ENCODE measurements around the gene NAV2.

NAV2 gene

DNA sequence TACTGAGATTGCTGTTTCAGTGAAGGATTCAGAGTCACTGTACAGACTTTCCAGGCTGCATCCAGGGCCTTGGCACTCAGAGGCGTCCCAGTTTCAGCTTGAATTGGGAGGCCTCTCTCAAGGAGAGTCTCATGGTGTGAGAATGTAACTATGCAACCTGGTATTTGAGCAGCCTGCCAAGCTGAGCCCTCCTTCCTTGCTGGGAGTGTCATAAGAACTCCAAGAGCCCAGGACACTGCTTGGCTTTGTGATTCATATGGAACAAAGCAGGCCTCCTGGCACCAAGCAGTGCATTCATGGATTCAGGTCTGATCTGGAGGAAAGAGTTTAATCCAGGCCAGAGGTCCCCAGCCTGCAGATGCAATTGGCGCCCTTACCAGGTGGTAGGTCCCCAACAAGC lies 276.0 kb downstream of the NAV2 start:
- TF ChIP-seq, protein P1, sequence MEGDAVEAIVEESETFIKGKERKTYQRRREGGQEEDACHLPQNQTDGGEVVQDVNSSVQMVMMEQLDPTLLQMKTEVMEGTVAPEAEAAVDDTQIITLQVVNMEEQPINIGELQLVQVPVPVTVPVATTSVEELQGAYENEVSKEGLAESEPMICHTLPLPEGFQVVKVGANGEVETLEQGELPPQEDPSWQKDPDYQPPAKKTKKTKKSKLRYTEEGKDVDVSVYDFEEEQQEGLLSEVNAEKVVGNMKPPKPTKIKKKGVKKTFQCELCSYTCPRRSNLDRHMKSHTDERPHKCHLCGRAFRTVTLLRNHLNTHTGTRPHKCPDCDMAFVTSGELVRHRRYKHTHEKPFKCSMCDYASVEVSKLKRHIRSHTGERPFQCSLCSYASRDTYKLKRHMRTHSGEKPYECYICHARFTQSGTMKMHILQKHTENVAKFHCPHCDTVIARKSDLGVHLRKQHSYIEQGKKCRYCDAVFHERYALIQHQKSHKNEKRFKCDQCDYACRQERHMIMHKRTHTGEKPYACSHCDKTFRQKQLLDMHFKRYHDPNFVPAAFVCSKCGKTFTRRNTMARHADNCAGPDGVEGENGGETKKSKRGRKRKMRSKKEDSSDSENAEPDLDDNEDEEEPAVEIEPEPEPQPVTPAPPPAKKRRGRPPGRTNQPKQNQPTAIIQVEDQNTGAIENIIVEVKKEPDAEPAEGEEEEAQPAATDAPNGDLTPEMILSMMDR (IDR thresholded peaks at IDR 0.05), result no peak
- H3K36me3 Mint-ChIP-seq (ENCODE audit: low read depth), result no peaks in the 10 kb centered on the region
- no peak overlapping the region for H3K27ac Mint-ChIP-seq
- H3K9me3 Mint-ChIP-seq, result no peaks in the 10 kb centered on the region
- peaks cover 44% of the 10 kb centered on the region for H3K4me1 Mint-ChIP-seq
- DNase-seq, result no peak
- no peak overlapping the region for H3K4me3 Mint-ChIP-seq
- peaks cover 3% of the 10 kb centered on the region for H3K27me3 Mint-ChIP-seq (ENCODE audit: low read depth, poor library complexity)

DNA sequence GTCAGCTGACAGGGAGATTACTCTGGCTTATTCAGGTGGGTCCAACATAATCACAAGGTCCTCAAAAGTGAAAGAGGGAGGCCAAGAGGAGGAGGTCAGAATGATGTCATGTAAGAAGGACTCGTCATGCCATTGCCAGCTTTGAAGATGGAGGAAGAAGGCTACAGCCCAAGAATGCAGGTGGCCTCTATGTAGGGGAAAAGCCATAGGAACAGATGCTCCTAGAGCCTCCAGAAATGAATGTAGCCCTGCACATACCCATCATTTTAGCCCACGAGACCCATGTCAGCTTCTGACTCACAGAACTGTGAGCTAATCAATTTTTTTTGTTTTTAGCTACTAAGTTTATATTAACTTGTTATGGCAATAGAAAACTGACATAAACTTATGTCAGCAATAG lies 276.6 kb downstream of the NAV2 start:
- Mint-ChIP-seq H3K4me1 (peaks cover 38% of the 10 kb centered on the region), H3K27me3 (ENCODE audit: low read depth, poor library complexity) (peaks cover 3% of the 10 kb centered on the region), H3K36me3 (ENCODE audit: low read depth) (no peaks in the 10 kb centered on the region), H3K4me3 (no peak overlapping the region), H3K9me3 (no peaks in the 10 kb centered on the region), H3K27ac (no peak overlapping the region)
- DNase-seq, result no peak
- TF ChIP-seq, protein P1 (IDR thresholded peaks at IDR 0.05), result no peak

DNA sequence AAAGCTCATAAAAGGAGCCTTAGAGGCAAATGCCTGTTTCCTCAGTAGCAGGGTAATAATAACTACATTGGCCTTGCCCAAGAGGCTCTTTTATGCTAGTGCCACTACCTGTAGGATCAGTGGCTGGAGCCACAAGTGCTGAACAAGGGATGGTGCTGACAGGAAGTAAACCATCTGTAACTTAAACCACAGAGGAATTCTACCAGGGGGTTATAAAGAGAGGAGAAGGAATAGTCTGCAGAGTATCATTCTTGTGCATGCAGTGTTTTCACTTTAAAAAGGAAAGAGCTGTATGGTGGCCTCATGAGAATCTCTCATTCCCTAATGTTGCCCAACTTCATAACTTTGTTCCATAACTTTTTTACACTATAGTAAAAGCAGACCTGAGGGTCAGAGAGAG lies 279.5 kb downstream of the NAV2 start:
- no peaks in the 10 kb centered on the region for H3K27me3 Mint-ChIP-seq (ENCODE audit: low read depth, poor library complexity)
- no peak for DNase-seq
- H3K36me3 Mint-ChIP-seq (ENCODE audit: low read depth), result no peaks in the 10 kb centered on the region
- H3K4me3 Mint-ChIP-seq, result no peak overlapping the region
- no peak overlapping the region for H3K27ac Mint-ChIP-seq
- no peaks in the 10 kb centered on the region for H3K9me3 Mint-ChIP-seq
- TF ChIP-seq, protein P1 (IDR thresholded peaks at IDR 0.05), result no peak
- H3K4me1 Mint-ChIP-seq, result peaks cover 48% of the 10 kb centered on the region

DNA sequence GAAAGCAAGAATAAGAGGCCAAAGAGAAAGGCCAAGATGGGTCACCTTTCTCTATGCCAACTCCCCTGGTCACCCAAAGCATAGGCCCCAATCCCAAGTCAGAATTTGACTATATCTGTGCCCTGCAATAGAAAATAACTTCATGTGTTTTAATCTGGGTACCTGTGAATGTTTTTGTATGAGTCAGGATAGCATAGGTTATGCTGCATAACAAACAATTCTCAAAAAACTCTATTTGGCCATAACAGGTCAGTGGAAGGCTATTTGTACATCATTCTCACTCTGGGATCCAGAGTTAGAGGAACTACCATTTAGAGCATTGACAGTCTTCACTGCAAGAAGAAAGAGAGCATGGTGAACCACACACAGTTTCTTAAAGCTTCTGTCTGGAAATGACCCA lies 280.4 kb downstream of the NAV2 start:
- peaks cover 44% of the 10 kb centered on the region for H3K4me1 Mint-ChIP-seq
- TF ChIP-seq, protein P1 (IDR thresholded peaks at IDR 0.05), result no peak
- no peaks in the 10 kb centered on the region for H3K36me3 Mint-ChIP-seq (ENCODE audit: low read depth)
- H3K27me3 Mint-ChIP-seq (ENCODE audit: low read depth, poor library complexity), result peaks cover 1% of the 10 kb centered on the region
- H3K4me3 Mint-ChIP-seq, result no peak overlapping the region
- no peak for DNase-seq
- H3K9me3 Mint-ChIP-seq, result no peaks in the 10 kb centered on the region
- no peak overlapping the region for H3K27ac Mint-ChIP-seq

DNA sequence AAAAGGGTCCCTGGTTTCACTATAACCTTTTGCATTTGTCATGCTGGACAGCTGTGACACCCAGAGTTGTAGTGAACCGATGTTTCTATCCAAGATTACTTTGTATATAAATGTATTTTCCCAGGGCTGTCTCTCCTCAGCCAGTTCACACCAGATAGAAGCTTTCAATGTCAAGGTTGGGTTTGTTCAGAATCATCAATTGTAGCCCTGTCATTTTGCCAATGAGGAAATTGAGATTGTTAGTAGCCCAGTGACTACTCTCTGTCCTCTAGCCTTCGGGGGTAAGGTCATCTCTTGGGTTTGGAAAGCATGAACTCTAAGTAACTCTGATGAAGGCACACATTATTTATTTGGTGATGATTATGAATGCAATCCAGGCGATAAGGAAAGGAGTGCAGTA lies 282.0 kb downstream of the NAV2 start:
- no peak overlapping the region for H3K4me3 Mint-ChIP-seq
- no peaks in the 10 kb centered on the region for H3K9me3 Mint-ChIP-seq
- H3K27ac Mint-ChIP-seq, result no peak overlapping the region
- peaks cover 55% of the 10 kb centered on the region for H3K4me1 Mint-ChIP-seq
- no peak for DNase-seq
- H3K27me3 Mint-ChIP-seq (ENCODE audit: low read depth, poor library complexity), result peaks cover 3% of the 10 kb centered on the region
- TF ChIP-seq, protein P1 (IDR thresholded peaks at IDR 0.05), result no peak
- no peaks in the 10 kb centered on the region for H3K36me3 Mint-ChIP-seq (ENCODE audit: low read depth)

DNA sequence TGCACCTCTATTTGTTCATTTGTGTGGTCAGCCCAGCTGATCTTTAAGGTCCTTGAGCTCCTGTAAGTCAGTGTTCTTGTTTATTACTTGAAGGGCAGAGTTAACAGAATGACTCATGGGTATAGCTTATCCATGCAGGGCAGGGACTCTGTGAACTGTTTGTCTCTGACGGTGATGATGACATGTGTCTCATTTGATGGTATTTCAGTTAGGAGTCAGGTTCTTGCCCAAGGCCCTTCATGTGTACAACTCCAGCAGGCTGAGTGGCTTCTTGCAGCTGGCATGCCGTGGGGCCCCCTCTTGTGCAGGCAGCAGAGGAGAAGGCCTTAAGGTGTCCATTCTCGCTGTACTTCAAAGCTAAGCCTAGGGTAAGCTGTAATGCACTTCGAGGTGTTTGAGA lies 282.5 kb downstream of the NAV2 start:
- Mint-ChIP-seq H3K27me3 (ENCODE audit: low read depth, poor library complexity) (peaks cover 3% of the 10 kb centered on the region), H3K9me3 (no peaks in the 10 kb centered on the region), H3K36me3 (ENCODE audit: low read depth) (no peaks in the 10 kb centered on the region), H3K4me3 (no peak overlapping the region), H3K4me1 (peaks cover 59% of the 10 kb centered on the region), H3K27ac (no peak overlapping the region)
- TF ChIP-seq, protein P1 (IDR thresholded peaks at IDR 0.05), result no peak
- no peak for DNase-seq
